CD4-positive, alpha-beta T cell treated with Interleukin-17A for 1 hour (primary cell): ENCODE measurements around the gene ERI3.

Source experiments
- DNase-seq: peaks from one replicate; pipeline ENCODE4 v3.0.0-alpha.2; 2020

Gene ERI3

GRCh38 chr1:44348061-44348485, 7.0 kb downstream of the ERI3 start:
- no peak for DNase-seq

GRCh38 chr1:44347280-44347679, 7.8 kb downstream of the ERI3 start:
- no peak for DNase-seq

- DNase-seq = no peak
Observed at GRCh38 chr1:44346878-44347277, 8.2 kb downstream of the ERI3 start.

GRCh38 chr1:44346184-44346583, 8.9 kb downstream of the ERI3 start:
- no peak for DNase-seq

DNA sequence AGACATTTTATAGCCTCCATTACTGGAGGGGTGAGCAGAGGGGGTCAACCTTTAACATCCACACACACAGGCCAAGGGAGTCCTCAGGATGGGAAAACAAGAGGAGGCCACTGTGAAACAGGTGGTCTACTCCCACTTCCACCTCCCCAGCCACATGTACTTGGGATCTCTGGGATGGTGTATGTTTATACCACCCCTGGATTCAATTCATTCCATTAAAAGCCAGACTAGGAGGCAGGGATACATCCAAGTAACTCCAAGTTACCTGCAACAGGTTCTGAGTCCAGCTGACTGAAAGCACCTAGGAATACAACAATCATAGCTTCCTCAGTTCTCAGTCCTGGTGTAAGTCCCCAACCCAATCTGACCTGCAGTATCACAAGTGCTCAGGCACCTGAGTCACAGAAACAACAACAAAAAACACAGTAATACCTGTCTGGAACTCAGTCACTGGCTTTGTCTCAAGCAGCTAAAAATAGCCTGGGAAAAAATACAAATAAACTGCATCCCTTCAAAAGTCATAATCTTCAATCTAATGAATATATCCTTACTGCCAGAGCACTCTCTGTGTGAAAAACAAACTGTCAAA, 9.8 kb downstream of the ERI3 start:
- DNase-seq = no peak

GRCh38 chr1:44339731-44340130, 15.3 kb downstream of the ERI3 start:
- no peak for DNase-seq

- DNase-seq = no peak
Observed at GRCh38 chr1:44338136-44338535, 16.9 kb downstream of the ERI3 start.

GRCh38 chr1:44336668-44337067, 18.4 kb downstream of the ERI3 start:
- DNase-seq = no peak

GRCh38 chr1:44334968-44335367, 20.1 kb downstream of the ERI3 start:
- DNase-seq = no peak

- DNase-seq = no peak
Observed at GRCh38 chr1:44333376-44333775, 21.7 kb downstream of the ERI3 start.

GRCh38 chr1:44332505-44332904, 22.6 kb downstream of the ERI3 start:
- DNase-seq = no peak

GRCh38 chr1:44330935-44331334, 24.1 kb downstream of the ERI3 start:
- no peak for DNase-seq

DNA sequence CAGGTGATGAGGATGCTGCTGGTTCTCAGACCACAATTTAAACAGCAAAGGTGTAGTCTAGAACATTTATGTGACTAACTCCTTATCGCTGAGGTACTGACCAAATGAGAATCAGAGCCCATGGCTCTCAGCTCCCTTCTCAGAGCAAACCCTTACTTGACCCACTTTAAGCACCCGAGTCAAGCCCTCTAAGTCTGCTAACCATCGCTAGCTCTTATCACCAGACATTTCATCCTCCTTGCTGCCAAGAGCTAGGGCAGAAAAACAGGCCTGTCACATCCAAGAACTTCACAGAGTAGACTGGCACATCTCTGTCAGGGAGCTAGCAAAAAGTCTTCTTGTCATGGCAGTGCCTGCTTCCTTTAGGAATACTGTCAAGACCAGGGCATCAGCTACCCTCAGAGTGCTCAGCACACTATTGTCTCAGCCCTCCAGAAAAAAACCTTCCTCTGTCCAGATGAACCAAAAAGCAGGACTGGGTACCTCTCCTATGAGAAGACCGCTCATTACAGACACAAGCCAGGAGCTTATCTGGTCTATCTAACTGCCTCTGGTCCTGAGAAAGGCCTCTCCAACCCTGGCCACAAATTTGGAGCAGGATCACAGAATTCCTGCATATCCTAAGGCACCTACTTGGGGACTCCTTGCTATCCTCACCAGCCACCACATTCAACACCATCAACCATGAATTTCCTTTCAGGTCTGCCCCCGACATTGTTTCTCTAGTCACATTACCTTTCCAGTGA, 26.2 kb downstream of the ERI3 start:
- no peak for DNase-seq

GRCh38 chr1:44327679-44328491, 27.2 kb downstream of the ERI3 start:
- no peak for DNase-seq

DNA sequence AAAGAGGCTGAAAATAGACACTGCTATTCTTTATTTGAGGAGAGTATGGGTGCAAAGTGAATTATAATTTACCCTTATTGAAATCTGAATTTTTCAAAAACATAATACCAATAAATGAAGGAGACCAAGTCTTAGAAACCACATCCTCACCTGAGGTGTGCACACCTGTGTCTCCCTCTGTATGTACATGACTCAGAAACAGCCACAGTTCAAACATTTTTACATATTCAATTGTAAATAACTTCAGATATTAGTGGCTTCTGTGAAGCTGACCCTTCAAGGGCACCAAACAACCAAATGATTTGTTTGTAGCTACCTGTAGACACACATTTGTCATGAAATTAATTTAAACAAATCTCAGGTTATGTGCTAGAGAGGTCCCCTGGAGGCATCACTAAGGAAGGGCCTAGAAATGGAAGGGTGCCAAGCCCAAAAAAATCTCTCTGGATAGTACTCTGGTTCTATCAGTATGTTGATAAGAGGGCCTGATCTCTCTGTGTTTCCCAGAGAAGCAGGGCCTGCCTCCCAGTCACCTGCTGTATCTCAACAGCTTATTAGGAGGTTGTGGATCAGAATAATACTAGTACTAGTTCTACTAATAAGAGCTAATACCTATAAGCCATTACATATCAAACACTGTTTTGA, 28.1 kb downstream of the ERI3 start:
- no peak for DNase-seq

DNA sequence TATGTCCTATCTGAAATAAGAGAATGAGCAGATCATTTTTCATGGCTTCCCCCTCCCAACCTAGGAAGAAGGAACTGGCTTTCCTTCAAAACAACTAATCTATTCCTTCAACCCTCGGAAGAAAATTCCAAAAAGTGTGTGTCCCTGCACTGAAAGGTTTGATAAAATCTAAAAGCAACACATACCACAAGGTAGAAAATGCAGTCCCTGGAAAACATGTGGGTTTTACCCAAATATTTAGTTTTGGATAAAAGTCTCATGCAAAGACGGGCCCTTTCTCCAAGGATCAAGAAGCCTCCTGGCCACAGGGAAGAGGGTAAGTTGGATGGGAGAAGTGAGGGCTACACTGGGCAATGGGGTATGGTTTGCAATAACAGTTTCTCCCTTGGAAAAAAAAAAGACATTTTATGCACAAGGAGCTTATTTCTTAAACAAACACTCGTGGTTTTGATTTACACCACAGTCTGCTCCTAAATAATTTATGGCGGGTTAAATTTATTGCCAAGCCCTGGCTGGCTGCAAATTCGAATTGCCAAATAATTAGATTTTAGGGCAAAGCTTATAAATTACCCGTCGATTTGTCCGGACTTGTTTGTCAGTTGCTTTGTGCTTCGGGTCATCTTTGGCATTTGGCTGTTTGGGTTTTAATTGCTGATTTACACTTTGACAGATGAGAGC, 28.9 kb downstream of the ERI3 start:
- no peak for DNase-seq

- DNase-seq = no peak
Observed at GRCh38 chr1:44323947-44324346, 31.1 kb downstream of the ERI3 start.

GRCh38 chr1:44322367-44322766, 32.7 kb downstream of the ERI3 start:
- DNase-seq = no peak

- no peak for DNase-seq
Observed at GRCh38 chr1:44321466-44321865, 33.6 kb downstream of the ERI3 start.

DNA sequence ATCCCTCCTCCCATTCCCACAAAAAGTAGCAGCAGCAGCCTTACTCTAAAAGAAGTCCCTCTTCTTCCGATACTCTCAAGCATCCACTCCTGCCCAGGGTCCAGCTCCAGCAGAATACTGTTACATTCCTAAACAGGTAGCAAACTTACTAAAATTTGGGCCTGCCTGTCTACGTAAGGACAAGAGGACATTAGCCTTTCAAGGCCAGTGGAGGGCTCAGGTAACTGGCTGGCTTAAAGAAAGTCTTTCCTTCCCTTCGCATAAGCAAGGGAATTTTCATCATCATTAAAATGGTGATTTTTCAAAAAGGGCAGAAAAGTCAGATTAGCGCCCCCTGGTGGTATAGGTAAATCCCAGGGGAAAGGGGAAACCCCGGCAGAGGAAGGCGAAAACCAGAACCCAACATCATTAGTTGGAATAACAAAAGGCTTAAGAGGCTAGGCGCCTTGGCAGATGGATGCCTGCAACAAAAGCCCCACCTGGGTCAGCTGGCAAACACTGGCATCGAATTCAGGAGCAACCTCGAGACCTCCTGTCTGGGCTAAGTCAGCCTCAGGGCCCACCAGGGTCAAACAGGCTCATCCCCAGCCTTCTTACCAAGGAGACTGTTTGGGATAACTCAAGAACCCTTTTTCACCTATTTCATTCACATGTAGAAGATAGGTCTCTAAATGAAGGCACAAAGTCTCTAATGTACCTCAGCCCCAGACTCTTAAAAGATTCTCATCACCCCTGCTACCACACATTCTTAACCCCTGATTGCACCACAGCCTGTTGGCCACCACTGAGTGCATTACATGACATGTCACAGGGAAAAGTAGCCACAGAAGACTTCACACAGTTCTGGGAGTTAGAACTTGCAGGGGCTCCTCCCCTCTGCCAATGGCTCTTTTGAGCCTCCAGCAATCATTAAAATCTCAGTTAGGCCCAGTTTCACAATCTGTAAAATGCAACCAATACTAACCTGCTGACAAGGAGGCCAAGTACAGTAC, 36.7 kb downstream of the ERI3 start:
- DNase-seq = peak; percentile 58

DNA sequence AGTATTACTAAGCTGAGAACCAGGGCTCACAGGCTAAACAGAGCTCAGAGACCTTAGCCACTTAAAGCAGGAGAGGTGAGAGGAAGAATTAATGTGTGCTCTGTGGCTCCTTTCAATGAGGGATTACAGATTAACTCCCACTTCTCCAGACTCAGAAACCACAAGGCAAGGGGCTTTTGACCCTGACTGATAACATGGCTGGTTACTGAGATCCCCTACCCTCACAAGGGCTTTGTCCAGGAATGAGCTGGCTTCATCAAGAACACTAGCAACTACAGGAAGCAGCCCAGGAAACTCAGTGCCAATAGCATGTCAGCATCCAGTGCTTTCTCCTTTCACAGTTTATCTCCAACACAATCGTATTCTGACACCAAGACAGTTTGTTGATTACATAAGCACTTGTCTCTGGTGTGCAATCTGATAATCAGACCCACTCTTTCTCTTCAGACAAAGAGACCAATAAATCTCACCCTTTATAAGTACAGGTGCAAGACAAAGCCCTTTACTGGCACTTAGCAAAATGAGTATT, 38.8 kb downstream of the ERI3 start:
- no peak for DNase-seq
